ENCODE measurements around the gene GRAMD4.

The GRAMD4 gene

DNA sequence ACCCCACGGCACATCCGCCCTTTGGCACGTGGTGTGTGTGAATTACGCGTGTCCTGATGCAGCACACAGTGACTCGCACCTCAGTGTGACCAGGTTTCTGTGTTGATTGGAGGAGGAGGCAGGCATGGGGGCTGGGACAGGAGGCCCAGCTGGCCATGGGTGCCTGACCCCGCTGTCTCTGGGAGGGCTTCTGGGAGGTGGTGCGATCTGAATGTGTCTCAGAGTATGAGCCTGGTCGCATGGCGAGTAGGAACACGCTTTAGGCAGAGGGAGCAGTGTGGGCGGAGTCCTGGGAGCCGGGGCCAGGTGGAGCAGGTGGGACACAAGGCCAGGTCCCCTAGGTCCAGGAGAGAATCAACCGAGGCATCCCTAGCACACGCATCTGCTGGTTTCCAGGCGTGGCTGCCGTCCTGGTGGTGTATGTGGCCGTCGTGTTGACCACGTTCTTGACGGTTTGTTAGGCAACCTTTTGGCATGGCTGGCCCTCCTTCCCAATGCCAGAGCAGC is 5.7 kb downstream of the GRAMD4 start:
- no peak for DNase-seq (ENCODE audit: extremely low read depth, low read depth)
- no peak for TF ChIP-seq CTCF (IDR thresholded peaks at IDR 0.05; ENCODE audit: low read depth, low read length)

GRCh38 chr22:46626356-46626755 is 6.2 kb downstream of the GRAMD4 start:
- DNase-seq (ENCODE audit: extremely low read depth, low read depth) = no peak
- no peak for TF ChIP-seq CTCF (IDR thresholded peaks at IDR 0.05; ENCODE audit: low read depth, low read length)

GRCh38 chr22:46626911-46627805 is 7.0 kb downstream of the GRAMD4 start:
- DNase-seq (ENCODE audit: extremely low read depth, low read depth) = no peak
- TF ChIP-seq CTCF (IDR thresholded peaks at IDR 0.05; ENCODE audit: low read depth, low read length) = no peak

GRCh38 chr22:46627806-46628482 is 7.8 kb downstream of the GRAMD4 start:
- TF ChIP-seq CTCF (IDR thresholded peaks at IDR 0.05; ENCODE audit: low read depth, low read length) = no peak
- no peak for DNase-seq (ENCODE audit: extremely low read depth, low read depth)

DNA sequence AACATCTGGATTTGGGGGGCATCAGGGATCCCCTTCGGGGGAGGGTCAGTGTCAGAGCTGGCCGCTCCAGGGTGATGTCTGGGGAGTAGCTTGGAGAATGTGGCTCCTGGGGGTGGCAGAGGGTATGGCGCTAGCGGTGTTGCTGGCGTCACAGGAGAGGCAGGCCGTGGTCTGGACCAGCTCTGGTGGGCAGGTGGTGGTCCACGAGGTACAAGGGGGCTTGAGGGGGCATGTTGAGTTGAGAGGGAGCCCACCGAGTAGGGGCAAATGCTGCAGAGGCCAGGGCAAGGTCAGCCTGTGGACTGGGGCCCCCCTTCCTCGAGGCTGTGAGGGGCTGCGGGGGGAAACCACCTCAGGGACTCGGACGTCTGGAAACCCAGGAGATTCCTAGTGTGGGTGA is 8.6 kb downstream of the GRAMD4 start:
- no peak for DNase-seq (ENCODE audit: extremely low read depth, low read depth)
- TF ChIP-seq CTCF (IDR thresholded peaks at IDR 0.05; ENCODE audit: low read depth, low read length) = no peak

GRCh38 chr22:46629291-46629690 is 9.1 kb downstream of the GRAMD4 start:
- DNase-seq (ENCODE audit: extremely low read depth, low read depth) = no peak
- no peak for TF ChIP-seq CTCF (IDR thresholded peaks at IDR 0.05; ENCODE audit: low read depth, low read length)

DNA sequence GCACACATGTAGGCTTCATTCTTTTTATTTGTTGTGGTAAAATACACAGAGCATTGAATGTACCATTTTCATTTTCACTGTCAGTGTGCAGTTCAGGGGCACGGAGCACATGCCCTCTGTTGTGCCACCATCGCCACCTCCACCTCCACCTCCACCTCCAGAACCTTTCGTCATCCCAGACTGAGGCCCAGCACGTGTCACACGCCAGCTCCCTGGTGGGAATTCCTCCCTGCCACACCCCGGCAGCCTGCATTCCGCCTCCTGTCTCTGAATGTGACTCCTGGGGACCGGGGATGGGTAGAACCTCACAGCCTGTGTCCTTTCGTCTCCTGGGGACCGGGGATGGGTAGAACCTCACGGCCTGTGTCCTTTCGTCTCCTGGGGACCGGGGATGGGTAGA is 10.9 kb downstream of the GRAMD4 start:
- TF ChIP-seq CTCF (IDR thresholded peaks at IDR 0.05; ENCODE audit: low read depth, low read length) = no peak
- DNase-seq (ENCODE audit: extremely low read depth, low read depth) = no peak
